HFFc6 (cell line): ENCODE results near the gene TRIM33. TPM values are rescaled to one million over a fixed set of nuclear protein-coding genes. Genes with fewer than 3 reads are reported as not detected.
A peak's percentile ranks its signal among the peaks of the same experiment; 100 is the strongest.

Source experiments
- DNase-seq: peaks from one replicate; pipeline ENCODE4 v3.0.0-alpha.2; 2018
- H3K27ac Mint-ChIP-seq: 2 replicates; pipeline ENCODE4 v1.8.0; 2020; ENCODE audit warnings: mild to moderate bottlenecking, mixed read lengths
- H3K27me3 Mint-ChIP-seq: 2 replicates; pipeline ENCODE4 v1.8.0; 2021; ENCODE audit warnings: mild to moderate bottlenecking, moderate library complexity, mixed read lengths; ENCODE audit not compliant: insufficient read depth
- H3K36me3 Mint-ChIP-seq: 2 replicates; pipeline ENCODE4 v1.8.0; 2021; ENCODE audit warnings: low read depth, mixed read lengths
- H3K4me1 Mint-ChIP-seq: 2 replicates; pipeline ENCODE4 v1.8.0; 2020; ENCODE audit warnings: low read depth, mixed read lengths
- H3K4me3 Mint-ChIP-seq: 2 replicates; pipeline ENCODE4 v1.8.0; 2020; ENCODE audit warnings: mild to moderate bottlenecking, moderate library complexity, mixed read lengths
- H3K9me3 Mint-ChIP-seq: 2 replicates; pipeline ENCODE4 v1.8.0; 2020; ENCODE audit warnings: mild to moderate bottlenecking, mixed read lengths
- total RNA-seq, 6 experiments: library from RNA; stranded (reverse); fragmentation: NEBNext Ultra II Directional; extraction: Animal tissue kit (Norgen Biotek cat#: 25700); gene quantifications; 2 replicates in 1 of 6; 3 replicates in 5 of 6; pipeline ENCODE4 v1.2.3, GENCODE V29; 2021
- TF ChIP-seq, protein P1 (sequence below): fragments of 200-600 bp; sonication (generic); IDR thresholded peaks from 2 replicates; pipeline ENCODE4 v1.5.0; 2021; ENCODE audit warnings: antibody characterized with exemption, mild to moderate bottlenecking

Gene TRIM33
- total RNA-seq, 6 experiments from 2014 or later, result 17.6 to 20.5 (median 19.3) TPM

DNA sequence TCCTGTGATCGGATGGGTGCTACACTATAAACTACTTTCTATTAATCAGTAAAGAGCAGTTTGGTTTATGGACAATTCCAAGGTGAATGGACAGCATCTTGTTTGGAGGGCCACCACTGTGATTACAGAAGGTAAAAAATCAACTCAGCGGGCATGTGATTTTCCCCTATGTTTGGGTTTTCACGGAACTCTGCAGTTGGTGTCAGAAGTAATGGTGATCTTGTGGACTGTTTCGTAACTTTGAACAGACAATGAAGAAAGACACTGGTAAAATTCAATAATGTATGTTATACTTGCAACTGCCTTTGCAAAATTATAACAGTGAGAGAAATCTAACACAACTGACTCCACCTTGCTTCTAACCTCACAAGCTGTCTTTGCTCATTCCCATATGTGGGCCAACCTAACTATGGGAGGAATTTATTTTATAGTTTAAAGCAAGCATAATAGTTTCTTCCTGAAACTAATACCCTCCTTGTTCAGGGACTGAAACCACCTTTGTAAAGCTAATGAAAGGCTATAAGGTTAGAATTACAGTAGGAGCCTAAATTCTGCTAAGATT, 53.2 kb downstream of the TRIM33 start:
- no peak overlapping the region for H3K4me3 Mint-ChIP-seq
- H3K9me3 Mint-ChIP-seq, result peaks cover 19% of the 10 kb centered on the region
- H3K27me3 Mint-ChIP-seq, result no peaks in the 10 kb centered on the region
- peak overlapping the region; percentile 83 for H3K27ac Mint-ChIP-seq
- peak; percentile 3 for DNase-seq
- H3K4me1 Mint-ChIP-seq, result peaks cover 35% of the 10 kb centered on the region
- TF ChIP-seq, protein P1, sequence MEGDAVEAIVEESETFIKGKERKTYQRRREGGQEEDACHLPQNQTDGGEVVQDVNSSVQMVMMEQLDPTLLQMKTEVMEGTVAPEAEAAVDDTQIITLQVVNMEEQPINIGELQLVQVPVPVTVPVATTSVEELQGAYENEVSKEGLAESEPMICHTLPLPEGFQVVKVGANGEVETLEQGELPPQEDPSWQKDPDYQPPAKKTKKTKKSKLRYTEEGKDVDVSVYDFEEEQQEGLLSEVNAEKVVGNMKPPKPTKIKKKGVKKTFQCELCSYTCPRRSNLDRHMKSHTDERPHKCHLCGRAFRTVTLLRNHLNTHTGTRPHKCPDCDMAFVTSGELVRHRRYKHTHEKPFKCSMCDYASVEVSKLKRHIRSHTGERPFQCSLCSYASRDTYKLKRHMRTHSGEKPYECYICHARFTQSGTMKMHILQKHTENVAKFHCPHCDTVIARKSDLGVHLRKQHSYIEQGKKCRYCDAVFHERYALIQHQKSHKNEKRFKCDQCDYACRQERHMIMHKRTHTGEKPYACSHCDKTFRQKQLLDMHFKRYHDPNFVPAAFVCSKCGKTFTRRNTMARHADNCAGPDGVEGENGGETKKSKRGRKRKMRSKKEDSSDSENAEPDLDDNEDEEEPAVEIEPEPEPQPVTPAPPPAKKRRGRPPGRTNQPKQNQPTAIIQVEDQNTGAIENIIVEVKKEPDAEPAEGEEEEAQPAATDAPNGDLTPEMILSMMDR, result no peak
- peaks cover 64% of the 10 kb centered on the region for H3K36me3 Mint-ChIP-seq

DNA sequence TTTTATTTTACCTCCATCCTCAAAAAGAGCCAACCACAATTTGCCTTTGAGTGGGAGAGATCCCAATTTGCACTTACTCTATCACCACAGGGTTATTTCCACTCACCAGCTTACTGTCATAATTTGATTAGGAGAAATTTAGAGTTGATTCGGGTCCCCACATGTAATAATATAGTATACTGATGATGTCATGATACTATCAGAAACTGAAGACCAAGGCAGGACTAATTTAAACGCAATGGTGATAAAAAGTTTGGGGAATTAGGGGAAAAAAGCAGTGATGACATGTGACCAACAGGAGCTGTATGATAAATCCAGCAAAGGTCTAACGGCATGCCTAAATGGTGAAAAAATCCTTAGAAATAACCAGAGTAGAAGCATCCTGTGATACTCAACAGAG, 54.4 kb downstream of the TRIM33 start:
- TF ChIP-seq, protein P1, result no peak
- no peak overlapping the region for H3K4me3 Mint-ChIP-seq
- peaks cover 19% of the 10 kb centered on the region for H3K9me3 Mint-ChIP-seq
- H3K4me1 Mint-ChIP-seq, result peaks cover 35% of the 10 kb centered on the region
- peaks cover 59% of the 10 kb centered on the region for H3K36me3 Mint-ChIP-seq
- no peak overlapping the region for H3K27ac Mint-ChIP-seq
- DNase-seq, result no peak
- no peaks in the 10 kb centered on the region for H3K27me3 Mint-ChIP-seq

DNA sequence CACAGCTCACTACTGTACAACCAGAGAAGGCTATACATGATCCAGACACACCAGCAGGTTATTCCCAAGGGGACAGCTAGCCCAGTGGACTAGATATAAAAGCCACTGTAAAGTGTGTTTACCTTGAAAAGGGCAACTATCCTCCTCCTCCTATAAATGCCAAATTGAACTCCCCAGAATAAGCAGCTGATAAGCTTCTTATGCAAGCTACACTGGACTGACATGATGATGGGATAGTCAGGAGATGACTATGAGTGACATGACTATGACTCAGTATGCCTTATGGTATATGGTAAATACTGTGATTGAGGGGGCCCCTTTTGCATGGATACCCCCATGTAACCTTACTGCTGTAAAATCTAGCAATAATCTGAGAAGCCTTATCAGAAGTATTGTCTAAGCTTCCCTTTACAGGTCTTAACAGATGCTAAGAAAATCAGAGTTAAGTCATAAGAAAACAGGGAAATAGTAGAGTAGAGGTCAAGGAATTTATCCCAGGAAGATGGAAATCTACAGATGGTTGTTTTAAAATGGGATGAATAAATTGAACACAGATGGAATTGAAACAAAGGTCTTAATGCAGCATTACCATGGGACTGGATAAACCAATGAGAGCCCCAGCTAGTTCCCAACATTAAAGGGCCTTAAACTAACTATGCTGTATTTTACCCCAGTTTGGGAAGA, 55.8 kb downstream of the TRIM33 start:
- peak overlapping the region; percentile 37; the same call in 1 of the 2 replicates for H3K27ac Mint-ChIP-seq
- H3K4me1 Mint-ChIP-seq, result peaks cover 35% of the 10 kb centered on the region
- H3K9me3 Mint-ChIP-seq, result peaks cover 19% of the 10 kb centered on the region
- no peak for DNase-seq
- TF ChIP-seq, protein P1, result no peak
- no peaks in the 10 kb centered on the region for H3K27me3 Mint-ChIP-seq
- H3K4me3 Mint-ChIP-seq, result no peak overlapping the region
- H3K36me3 Mint-ChIP-seq, result peaks cover 55% of the 10 kb centered on the region

DNA sequence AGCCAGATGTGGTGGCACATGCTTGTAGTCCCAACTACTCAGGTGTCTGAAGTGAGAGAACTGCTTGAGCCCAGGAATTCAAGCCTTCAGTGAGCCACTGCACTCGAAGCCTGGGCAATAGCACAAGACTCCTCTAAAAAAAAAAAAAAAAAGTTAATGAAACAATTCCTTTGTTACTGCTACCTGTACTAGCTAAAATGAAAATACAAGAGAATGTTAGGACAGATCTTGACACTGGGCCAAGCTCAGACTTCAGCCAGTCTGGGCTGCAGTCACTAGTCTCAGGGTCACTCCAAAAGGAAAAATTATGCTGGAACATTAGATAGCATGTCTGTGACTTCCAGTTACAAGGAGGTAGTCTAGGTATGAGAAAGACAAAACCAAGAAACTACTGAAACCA, 56.5 kb downstream of the TRIM33 start:
- DNase-seq, result no peak
- TF ChIP-seq, protein P1, result no peak
- peaks cover 12% of the 10 kb centered on the region for H3K9me3 Mint-ChIP-seq
- H3K36me3 Mint-ChIP-seq, result peaks cover 48% of the 10 kb centered on the region
- no peak overlapping the region for H3K27ac Mint-ChIP-seq
- no peaks in the 10 kb centered on the region for H3K27me3 Mint-ChIP-seq
- H3K4me3 Mint-ChIP-seq, result no peak overlapping the region
- H3K4me1 Mint-ChIP-seq, result peaks cover 35% of the 10 kb centered on the region

DNA sequence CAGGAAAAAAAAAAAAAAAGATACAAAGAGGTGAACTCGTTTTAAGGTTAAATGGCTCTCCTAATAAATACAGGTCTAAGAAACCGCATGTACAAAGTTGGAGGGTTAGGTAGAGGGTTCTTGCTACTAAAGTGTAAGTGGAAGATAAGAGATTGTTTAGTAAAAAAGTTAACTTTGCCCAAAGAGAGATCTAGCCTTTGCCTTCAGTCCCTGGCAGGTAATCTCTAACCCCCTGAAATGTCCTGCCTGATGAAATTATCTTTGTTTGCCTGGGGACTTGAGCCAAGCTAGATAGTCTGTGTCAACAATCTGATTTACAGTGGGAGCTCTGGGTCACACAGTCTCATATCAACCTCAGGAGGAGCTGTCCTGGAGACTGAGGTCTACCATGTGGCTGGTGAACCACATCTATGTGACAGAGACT, 57.6 kb downstream of the TRIM33 start:
- Mint-ChIP-seq H3K4me1 (peaks cover 29% of the 10 kb centered on the region), H3K4me3 (no peak overlapping the region), H3K27ac (no peak overlapping the region), H3K36me3 (peaks cover 36% of the 10 kb centered on the region), H3K9me3 (peaks cover 3% of the 10 kb centered on the region), H3K27me3 (no peaks in the 10 kb centered on the region)
- DNase-seq, result no peak
- TF ChIP-seq, protein P1, result no peak
